ENCODE measurements around the gene C8G.

The C8G gene

DNA sequence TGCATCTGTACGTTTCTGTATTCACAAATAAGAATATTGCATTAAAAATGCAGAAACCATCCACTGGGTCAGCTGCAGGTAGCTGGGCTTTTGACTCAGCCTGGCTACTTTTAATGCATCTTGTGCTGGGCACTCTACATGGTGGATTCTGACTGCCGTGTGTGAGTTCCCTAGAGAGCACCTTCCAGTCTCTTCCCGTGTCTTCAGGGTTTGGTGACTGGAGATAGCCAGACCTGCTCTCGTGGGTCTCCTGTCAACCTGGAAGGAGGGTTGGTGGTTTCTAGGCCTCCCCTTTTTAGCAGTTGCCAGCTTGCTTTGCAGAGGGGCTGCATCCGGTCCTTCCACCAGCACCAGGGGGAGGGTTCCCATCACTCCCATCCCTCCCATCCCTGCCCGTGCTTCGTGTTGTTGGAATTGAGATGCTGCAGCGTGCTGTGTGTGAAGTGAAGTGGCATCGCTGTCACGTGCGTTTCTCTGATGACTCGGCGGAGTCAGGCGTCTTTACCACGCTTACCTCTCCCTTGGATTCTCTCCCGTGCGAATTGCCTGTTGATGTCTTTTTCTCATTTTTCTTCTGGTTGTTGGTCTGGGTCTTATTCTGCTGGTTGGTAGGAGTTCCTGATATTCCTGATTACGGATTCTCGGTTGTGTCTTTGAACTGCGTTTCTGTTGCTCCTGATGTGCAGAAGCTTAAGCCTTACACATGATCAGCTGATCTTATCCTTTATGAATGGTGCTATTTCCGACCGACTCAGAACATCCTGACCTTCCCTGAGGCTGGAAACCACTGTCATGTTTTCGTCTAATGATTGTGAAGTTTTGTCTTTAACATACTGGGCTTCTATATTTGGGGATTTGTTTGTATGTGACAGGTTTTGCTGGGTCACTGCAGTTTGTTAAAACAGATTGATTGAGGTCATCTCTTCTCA lies 17.4 kb upstream of the C8G start:
- TF ChIP-seq ZBTB7A (IDR thresholded peaks at IDR 0.05; ENCODE audit: low read depth): no peak
- no peak for TF ChIP-seq RAD21 (IDR thresholded peaks at IDR 0.05; ENCODE audit: low read depth)
- TF ChIP-seq TAF1 (IDR thresholded peaks at IDR 0.05; ENCODE audit: low read depth): no peak
- no peak for TF ChIP-seq TEAD4 (IDR thresholded peaks at IDR 0.05)
- no peak for TF ChIP-seq CREB1 (IDR thresholded peaks at IDR 0.05; ENCODE audit: low read depth)
- TF ChIP-seq, protein P1, sequence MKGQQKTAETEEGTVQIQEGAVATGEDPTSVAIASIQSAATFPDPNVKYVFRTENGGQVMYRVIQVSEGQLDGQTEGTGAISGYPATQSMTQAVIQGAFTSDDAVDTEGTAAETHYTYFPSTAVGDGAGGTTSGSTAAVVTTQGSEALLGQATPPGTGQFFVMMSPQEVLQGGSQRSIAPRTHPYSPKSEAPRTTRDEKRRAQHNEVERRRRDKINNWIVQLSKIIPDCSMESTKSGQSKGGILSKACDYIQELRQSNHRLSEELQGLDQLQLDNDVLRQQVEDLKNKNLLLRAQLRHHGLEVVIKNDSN (IDR thresholded peaks at IDR 0.05): no peak
- TF ChIP-seq EGR1 (IDR thresholded peaks at IDR 0.05): no peak
- TF ChIP-seq FOXM1 (IDR thresholded peaks at IDR 0.05; ENCODE audit: borderline replicate concordance, low read depth): no peak
- TF ChIP-seq, protein P2, sequence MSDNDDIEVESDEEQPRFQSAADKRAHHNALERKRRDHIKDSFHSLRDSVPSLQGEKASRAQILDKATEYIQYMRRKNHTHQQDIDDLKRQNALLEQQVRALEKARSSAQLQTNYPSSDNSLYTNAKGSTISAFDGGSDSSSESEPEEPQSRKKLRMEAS (IDR thresholded peaks at IDR 0.05): no peak

DNA sequence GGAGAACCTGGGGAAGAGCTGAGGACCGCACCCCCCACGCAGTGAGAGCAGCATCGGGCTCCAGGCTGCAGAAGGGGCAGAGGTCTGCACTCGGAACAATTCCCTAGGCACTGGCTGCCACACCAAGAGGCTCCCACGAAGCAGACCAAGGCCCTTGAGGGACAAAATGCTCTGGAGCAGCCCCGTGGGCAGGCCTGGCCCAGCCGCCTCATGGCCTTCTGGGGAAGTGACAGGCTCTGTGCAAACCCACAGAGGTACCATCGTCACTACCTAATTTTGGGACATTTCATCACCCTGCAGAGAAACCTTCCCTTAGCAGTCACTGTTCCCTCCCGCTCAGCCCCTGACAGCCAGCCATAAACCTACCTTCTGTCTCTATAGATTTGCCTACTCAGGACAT lies 16.5 kb upstream of the C8G start:
- TF ChIP-seq TEAD4 (IDR thresholded peaks at IDR 0.05) (no peak), CREB1 (IDR thresholded peaks at IDR 0.05; ENCODE audit: low read depth) (no peak), EP300 (IDR thresholded peaks at IDR 0.05; ENCODE audit: borderline replicate concordance) (no peak)

DNA sequence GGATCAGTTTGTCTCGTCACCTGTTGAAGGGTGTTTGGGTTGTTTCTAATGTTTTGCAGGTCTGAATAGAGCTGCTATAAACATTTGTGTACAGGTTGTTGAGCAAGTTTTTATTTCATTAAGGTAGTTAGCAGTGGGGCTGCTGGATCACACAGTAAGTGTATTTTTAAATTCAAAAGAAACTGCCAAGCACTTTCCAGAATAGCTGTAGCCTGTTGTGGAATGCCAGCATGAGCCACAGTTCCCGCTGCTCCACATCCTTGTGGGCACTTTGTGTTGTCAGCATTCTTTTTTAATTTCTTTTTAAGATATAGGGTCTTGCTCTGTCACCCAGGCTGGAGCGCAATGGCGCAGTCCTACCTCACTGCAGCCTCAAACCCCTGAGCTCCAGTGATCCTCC lies 15.0 kb upstream of the C8G start:
- TF ChIP-seq TAF1 (IDR thresholded peaks at IDR 0.05; ENCODE audit: low read depth): no peak
- TF ChIP-seq, protein P3, sequence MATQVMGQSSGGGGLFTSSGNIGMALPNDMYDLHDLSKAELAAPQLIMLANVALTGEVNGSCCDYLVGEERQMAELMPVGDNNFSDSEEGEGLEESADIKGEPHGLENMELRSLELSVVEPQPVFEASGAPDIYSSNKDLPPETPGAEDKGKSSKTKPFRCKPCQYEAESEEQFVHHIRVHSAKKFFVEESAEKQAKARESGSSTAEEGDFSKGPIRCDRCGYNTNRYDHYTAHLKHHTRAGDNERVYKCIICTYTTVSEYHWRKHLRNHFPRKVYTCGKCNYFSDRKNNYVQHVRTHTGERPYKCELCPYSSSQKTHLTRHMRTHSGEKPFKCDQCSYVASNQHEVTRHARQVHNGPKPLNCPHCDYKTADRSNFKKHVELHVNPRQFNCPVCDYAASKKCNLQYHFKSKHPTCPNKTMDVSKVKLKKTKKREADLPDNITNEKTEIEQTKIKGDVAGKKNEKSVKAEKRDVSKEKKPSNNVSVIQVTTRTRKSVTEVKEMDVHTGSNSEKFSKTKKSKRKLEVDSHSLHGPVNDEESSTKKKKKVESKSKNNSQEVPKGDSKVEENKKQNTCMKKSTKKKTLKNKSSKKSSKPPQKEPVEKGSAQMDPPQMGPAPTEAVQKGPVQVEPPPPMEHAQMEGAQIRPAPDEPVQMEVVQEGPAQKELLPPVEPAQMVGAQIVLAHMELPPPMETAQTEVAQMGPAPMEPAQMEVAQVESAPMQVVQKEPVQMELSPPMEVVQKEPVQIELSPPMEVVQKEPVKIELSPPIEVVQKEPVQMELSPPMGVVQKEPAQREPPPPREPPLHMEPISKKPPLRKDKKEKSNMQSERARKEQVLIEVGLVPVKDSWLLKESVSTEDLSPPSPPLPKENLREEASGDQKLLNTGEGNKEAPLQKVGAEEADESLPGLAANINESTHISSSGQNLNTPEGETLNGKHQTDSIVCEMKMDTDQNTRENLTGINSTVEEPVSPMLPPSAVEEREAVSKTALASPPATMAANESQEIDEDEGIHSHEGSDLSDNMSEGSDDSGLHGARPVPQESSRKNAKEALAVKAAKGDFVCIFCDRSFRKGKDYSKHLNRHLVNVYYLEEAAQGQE (IDR thresholded peaks at IDR 0.05; ENCODE audit: low read depth): no peak
- TF ChIP-seq, protein P2 (IDR thresholded peaks at IDR 0.05): no peak
- TF ChIP-seq YY1 (IDR thresholded peaks at IDR 0.05; ENCODE audit: low read depth): no peak
- no peak for TF ChIP-seq ZBTB7A (IDR thresholded peaks at IDR 0.05; ENCODE audit: low read depth)
- TF ChIP-seq, protein P1 (IDR thresholded peaks at IDR 0.05): no peak
- TF ChIP-seq EP300 (IDR thresholded peaks at IDR 0.05; ENCODE audit: borderline replicate concordance): no peak
- TF ChIP-seq NFIC (IDR thresholded peaks at IDR 0.05): no peak
- TF ChIP-seq TCF12 (IDR thresholded peaks at IDR 0.05; ENCODE audit: low read depth): no peak
- no peak for TF ChIP-seq RAD21 (IDR thresholded peaks at IDR 0.05; ENCODE audit: low read depth)
- no peak for TF ChIP-seq EGR1 (IDR thresholded peaks at IDR 0.05)
- no peak for TF ChIP-seq CREB1 (IDR thresholded peaks at IDR 0.05; ENCODE audit: low read depth)
- no peak for TF ChIP-seq TEAD4 (IDR thresholded peaks at IDR 0.05)
- no peak for TF ChIP-seq FOXM1 (IDR thresholded peaks at IDR 0.05; ENCODE audit: borderline replicate concordance, low read depth)
- no peak for TF ChIP-seq CEBPB (IDR thresholded peaks at IDR 0.05)

DNA sequence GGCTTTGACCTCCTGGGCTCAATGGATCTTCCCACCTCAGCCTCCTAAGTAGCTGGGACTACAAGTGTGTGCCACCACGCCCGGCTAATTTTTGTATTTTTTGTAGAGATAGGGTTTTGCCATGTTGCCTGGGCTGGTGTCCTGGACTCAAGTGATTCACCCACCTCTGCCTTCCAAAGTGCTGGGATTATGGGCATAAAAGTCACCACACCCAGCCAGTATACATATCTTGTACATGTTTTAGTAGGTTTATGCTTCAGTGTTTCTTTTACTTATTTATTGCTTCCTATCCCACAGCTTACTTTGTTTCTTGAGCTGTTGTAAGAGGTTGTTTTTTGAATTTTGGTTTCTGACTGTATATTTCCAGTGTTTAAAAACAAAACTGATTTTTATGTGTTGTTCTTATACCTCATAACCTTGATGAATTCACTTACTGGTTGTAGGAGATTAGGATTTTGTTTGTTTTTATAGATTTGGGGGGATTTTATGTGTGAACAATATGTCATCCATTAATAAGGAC lies 13.4 kb upstream of the C8G start:
- TF ChIP-seq, protein P3 (IDR thresholded peaks at IDR 0.05; ENCODE audit: low read depth): no peak
- TF ChIP-seq RAD21 (IDR thresholded peaks at IDR 0.05; ENCODE audit: low read depth) (no peak), FOXM1 (IDR thresholded peaks at IDR 0.05; ENCODE audit: borderline replicate concordance, low read depth) (no peak), TEAD4 (IDR thresholded peaks at IDR 0.05) (no peak), TAF1 (IDR thresholded peaks at IDR 0.05; ENCODE audit: low read depth) (no peak), NFIC (IDR thresholded peaks at IDR 0.05) (no peak), EP300 (IDR thresholded peaks at IDR 0.05; ENCODE audit: borderline replicate concordance) (no peak), CREB1 (IDR thresholded peaks at IDR 0.05; ENCODE audit: low read depth) (no peak), ZBTB7A (IDR thresholded peaks at IDR 0.05; ENCODE audit: low read depth) (no peak)
- TF ChIP-seq, protein P1 (IDR thresholded peaks at IDR 0.05): no peak

DNA sequence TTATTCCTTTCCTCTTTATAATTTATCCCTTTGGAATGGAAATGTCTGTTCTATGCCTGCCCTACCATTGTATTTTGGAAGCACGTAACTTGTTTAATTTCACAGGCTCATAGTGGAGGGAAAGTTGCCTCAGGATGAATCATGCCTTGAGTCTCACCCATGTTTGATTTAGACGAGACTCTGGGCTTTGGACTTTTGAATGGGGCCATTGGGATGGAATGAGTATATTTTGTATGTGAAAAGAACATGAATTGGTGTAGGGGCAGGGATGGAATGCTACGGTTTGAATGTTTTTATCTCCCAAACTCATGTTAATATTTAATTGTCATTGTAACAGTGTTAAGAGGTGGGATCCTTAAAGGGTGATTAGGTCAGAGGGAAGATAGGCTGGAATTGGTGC lies 10.8 kb upstream of the C8G start:
- TF ChIP-seq, protein P3 (IDR thresholded peaks at IDR 0.05; ENCODE audit: low read depth): no peak
- no peak for TF ChIP-seq TAF1 (IDR thresholded peaks at IDR 0.05; ENCODE audit: low read depth)
- no peak for TF ChIP-seq RAD21 (IDR thresholded peaks at IDR 0.05; ENCODE audit: low read depth)
- no peak for TF ChIP-seq CREB1 (IDR thresholded peaks at IDR 0.05; ENCODE audit: low read depth)
- TF ChIP-seq ZBTB7A (IDR thresholded peaks at IDR 0.05; ENCODE audit: low read depth): no peak
- no peak for TF ChIP-seq YY1 (IDR thresholded peaks at IDR 0.05; ENCODE audit: low read depth)
- TF ChIP-seq NFIC (IDR thresholded peaks at IDR 0.05): no peak
- TF ChIP-seq, protein P1 (IDR thresholded peaks at IDR 0.05): no peak
- TF ChIP-seq EGR1 (IDR thresholded peaks at IDR 0.05): no peak
- no peak for TF ChIP-seq FOXM1 (IDR thresholded peaks at IDR 0.05; ENCODE audit: borderline replicate concordance, low read depth)
- no peak for TF ChIP-seq EP300 (IDR thresholded peaks at IDR 0.05; ENCODE audit: borderline replicate concordance)
- TF ChIP-seq CEBPB (IDR thresholded peaks at IDR 0.05): no peak
- no peak for TF ChIP-seq TEAD4 (IDR thresholded peaks at IDR 0.05)
- TF ChIP-seq, protein P2 (IDR thresholded peaks at IDR 0.05): no peak
- TF ChIP-seq TCF12 (IDR thresholded peaks at IDR 0.05; ENCODE audit: low read depth): no peak

All from Ishikawa (cell line).